ENCODE results near the gene AFMID.
"Not testable (repeated sequence)": the region's sequence is repeated elsewhere in the genome, so short reads cannot be mapped to it uniquely, and the experiment has no call there.

AFMID gene

DNA sequence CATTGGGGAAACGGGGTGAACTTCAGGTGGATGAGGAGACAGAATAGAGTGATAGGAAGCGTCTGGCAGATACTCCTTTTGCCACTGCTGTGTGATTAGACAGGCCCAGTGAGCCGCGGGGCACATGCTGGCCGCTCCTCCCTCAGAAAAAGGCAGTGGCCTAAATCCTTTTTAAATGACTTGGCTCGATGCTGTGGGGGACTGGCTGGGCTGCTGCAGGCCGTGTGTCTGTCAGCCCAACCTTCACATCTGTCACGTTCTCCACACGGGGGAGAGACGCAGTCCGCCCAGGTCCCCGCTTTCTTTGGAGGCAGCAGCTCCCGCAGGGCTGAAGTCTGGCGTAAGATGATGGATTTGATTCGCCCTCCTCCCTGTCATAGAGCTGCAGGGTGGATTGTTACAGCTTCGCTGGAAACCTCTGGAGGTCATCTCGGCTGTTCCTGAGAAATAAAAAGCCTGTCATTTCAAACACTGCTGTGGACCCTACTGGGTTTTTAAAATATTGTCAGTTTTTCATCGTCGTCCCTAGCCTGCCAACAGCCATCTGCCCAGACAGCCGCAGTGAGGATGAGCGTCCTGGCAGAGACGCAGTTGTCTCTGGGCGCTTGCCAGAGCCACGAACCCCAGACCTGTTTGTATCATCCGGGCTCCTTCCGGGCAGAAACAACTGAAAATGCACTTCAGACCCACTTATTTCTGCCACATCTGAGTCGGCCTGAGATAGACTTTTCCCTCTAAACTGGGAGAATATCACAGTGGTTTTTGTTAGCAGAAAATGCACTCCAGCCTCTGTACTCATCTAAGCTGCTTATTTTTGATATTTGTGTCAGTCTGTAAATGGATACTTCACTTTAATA, 37.3 kb downstream of the AFMID start:
- no peak for DNase-seq (ENCODE audit: low spot score)

DNA sequence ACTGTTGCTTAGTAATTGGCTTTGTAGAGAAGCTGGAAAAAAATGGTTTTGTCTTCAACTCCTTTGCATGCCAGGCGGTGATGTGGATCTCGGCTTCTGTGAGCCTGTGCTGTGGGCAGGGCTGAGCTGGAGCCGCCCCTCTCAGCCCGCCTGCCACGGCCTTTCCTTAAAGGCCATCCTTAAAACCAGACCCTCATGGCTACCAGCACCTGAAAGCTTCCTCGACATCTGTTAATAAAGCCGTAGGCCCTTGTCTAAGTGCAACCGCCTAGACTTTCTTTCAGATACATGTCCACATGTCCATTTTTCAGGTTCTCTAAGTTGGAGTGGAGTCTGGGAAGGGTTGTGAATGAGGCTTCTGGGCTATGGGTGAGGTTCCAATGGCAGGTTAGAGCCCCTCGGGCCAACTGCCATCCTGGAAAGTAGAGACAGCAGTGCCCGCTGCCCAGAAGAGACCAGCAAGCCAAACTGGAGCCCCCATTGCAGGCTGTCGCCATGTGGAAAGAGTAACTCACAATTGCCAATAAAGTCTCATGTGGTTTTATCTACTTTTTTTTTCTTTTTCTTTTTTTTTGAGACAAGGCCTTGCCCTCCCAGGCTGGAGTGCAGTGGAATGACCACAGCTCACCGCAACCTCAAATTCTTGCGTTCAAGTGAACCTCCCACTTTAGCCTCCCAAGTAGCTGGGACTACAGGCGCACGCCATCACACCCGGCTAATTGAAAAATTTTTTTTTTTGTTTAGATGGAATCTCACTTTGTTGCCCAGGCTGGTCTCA, 38.1 kb downstream of the AFMID start:
- no peak for DNase-seq (ENCODE audit: low spot score)

DNA sequence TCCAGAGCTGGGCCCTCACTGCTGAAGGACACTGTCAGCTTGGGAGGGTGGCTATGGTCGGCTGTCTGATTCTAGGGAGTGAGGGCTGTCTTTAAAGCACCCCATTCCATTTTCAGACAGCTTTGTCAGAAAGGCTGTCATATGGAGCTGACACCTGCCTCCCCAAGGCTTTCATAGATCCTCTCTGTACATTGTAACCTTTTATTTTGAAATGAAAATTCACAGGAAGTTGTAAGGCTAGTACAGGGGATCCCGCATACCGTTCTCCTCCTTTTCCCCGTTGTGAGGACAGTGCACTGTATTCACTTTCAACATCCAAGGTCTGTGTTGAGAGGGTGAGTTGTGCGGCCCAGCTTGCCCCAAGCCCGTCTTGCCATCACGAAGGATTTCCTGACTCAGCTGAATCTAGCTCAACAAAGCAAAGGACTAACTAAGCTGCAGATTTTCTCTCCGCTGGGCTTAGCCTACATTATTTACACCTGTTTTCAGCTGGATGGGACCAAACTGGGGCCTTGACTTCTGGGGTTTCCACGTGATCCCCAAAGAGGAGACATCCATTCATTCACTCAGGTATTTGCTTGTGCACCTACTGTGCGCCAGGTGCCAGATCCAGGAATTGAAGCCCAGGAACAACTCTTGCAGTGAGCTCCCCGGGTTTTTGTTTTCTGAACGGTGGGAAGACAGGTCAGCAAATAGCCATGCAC, 39.0 kb downstream of the AFMID start:
- no peak for DNase-seq (ENCODE audit: low spot score)

DNA sequence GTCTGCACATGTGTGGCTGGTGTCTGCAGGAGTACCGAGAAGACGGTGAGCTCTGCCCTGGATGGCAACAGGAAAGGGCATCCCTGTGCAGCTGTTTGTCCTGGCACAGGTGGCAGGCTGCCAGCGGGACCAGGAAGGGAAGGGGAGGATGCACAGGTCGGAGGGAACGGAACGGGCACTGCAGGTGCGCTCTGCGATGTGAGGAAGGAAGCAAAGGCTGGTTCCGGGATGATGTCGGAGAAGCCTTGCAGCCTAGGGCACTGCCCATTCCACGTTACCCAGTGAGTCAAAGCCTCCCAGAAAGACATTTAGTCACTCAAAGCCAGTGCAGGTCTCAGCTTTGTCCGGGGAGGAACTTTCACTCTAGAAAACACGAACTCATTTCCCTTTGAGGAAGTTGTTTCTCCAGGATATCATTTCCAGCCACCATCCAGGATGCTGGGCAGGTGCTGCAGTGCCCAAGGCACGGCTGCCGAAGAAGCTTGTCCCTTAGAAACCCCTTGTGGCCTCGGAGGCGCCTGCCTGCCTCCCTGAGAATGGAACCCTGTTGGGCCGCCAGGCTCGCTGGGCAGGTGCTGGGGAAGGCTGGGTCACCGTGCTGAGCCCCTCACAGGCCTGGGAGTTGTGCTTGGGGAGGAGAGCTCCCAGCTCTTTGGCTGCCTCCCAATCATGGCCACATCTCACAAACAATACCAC, 39.7 kb downstream of the AFMID start:
- no peak for DNase-seq (ENCODE audit: low spot score)

DNA sequence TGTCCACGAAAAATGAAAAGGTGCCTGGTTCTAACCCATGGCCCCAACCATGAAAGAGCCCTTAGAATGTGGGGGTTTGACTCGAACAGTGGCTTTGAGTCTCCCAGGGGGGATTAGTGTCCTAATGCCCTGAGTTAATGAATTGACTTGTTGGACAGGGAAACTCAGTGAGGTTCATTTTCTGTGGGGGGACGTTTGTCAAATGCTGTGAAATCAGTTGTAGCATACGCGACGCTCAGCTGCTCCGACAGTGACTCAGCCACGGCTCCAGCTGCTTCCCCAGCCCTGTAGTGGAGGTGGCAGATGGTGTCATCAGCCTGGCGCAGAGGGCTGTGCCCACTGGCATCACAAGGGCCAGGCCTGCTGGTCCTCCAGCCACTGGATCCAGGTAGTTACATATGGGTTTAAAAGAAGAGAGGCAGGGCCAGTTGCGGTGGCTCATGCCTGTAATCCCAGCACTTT, 40.3 kb downstream of the AFMID start:
- DNase-seq (ENCODE audit: low spot score), result no peak

DNA sequence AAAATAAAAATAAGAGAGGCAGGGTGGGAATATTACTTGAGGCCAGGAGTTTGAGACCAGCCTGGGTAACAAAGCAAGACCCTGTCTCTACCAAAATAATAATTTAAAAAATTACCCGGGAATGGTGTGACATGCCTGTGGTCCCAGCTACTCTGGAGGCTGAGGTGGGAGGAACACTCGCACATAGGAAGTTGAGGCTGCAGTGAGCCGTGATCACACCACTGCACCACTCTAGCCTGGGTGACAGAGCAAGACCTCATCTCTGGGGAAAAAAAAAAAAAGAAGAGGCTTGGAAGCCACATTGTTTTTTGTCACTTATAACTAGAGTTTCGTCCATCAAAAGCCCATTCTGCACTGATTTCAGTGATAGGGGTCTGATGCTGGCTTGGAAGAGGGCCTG, 41.0 kb downstream of the AFMID start:
- DNase-seq (ENCODE audit: low spot score), result no peak

DNA sequence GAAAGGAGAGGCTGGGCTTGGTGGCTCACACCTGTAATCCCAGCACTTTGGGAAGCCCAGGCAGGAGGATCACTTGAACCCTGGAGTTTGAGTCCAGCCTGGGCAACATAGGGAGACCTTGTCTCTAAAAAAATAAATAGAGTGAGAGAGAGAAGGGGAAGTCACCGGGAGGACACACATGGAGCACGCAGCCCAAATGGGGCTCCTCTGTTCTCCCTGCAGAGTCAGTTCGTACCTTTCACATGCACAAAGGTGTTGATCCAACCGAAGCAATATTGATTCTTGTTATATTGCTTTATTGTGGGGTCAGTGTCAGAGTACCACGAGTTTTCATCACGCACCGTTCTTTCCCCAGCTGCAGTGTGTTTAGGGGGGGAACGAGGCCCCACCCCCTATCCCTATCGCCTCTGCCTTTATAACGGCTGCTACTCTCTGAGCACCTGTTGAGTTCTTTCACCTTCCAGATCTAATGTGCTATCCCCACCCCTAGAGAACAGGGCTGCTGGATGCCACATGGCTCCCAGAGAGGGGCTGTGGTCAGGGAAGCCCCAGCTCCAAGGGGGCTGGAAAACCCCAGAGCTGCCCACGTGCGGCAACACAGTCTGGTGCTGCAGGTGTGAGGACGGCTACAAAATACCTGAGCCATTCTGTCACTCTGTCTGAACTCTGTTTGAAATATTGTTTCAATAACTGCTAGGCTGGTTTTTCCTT, 43.2 kb downstream of the AFMID start:
- DNase-seq (ENCODE audit: low spot score), result no peak

DNA sequence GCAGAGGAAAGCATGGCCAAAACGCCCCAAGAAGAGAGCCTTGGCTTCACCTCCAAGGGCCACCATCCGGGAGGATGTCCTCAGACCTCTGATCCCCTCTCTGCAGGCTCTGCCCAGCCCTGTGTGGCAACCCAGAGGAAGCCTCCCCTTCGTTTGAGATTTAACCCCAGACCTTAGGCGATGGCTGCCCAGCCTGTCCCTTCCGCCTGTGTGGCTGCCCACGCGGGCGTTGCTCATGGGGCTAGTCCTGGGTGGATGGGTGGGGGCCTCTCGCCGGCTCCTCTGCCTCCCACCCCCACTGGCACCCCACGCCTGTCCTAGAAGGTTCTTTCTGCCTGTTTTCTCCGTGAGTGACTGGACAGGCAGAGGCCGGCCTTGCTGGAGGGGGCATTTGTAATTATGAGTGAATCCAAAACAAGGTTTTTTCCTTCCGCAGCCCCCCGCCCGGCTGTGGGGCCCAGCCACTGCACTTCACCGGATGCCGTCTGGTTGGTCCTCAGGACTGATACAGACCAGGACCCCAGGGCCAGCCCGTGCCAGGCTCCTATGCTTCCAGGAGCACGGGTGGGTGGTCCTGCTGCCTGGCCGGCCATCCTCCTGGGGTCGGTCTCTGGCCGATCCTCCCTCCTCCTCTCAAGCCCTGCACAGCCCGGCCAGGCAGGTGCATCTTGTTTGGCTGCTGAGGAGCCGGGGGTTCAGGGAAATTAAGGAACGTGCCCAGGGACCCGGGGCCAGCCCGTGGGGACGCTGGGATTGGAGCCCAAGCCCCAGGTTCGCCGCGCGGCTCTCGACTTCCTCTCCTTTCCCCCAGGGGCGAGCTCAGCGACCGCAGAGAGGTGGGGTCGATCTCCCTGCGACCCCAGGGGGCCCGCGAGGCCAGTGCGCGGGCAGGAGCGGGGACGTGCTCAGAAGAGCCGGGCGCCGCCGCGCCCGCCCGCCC, 44.1 kb downstream of the AFMID start, which contains the start of gene TMEM235:
Gene TMEM235, plus strand, starts transcription at position 636 of the 940 bp plus-strand sequence. CDS start 393 bp downstream, outside the sequence.
- DNase-seq (ENCODE audit: low spot score), result no peak

DNA sequence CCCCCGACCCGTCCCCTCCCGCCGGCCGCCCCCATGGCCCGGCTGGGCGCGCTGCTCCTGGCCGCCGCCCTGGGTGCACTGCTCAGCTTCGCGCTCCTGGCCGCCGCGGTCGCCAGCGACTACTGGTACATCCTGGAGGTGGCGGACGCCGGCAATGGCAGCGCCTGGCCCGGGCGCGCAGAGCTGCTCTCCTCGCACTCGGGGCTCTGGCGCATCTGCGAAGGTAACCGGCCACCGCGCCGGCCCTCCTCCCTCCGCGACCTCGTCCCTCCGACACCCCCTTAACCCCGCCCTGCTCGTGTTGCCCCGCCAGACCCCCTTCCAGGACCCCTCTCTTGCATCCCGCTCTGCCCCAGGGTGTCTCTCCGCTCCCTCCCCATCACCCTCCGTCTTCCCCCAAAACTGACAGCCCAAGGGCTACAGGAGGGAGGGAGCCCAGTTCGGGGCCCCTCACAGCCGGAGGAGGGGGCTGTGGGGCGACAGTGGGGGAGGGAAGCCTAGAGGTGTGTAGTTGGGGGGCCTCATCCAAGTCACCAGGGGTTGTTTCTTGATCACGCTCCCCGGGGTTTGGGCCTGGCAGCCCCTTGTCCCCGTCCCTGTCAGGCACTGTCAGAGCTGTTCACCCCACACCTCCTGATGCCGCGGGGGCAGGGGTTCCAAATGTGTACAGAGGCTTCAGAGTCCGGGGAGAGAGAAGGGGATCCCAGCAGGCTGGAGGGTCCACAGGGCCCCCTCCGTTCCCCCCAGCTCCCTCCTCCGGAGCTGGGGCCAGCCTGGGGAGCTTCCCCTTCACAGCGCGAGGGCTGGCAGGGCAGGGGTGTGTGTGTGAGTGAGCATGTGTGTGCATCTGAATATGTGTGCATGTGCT, 45.1 kb downstream of the AFMID start:
- no peak for DNase-seq (ENCODE audit: low spot score)

DNA sequence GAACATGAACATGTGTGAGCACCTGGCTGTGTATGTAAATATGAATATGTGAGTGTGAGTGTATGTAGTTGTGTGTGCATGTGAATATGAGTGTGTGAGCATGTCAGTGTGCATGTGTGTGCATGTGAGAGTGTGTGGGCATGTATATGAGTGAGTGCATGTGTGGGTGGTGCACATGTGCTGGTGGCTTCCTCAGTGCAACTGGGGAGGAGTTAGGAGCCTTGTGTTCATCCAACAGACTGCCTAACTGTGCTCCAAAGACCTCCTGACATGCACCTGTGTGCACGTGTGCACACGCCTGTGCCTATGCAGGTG, 45.7 kb downstream of the AFMID start:
- DNase-seq (ENCODE audit: low spot score), result no peak

DNA sequence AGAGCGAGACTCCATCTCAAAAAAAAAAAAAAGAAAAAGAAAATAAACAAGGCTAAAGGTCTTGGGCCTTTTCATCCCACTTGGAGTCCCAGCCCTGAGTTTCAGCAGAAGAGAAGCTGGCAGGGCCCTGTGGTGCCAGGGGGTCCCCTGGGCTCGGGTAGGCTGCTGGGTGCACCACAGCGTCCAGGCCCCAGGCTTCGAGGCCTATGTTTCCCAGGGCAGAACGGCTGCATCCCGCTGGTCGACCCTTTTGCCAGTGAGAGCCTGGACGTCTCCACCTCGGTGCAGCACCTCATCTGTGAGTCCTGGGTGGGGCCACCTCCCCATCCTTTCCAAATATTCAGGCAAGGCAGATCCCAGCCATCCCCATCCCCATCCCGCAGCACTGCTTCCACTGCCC, 46.5 kb downstream of the AFMID start:
- DNase-seq (ENCODE audit: low spot score), result no peak

DNA sequence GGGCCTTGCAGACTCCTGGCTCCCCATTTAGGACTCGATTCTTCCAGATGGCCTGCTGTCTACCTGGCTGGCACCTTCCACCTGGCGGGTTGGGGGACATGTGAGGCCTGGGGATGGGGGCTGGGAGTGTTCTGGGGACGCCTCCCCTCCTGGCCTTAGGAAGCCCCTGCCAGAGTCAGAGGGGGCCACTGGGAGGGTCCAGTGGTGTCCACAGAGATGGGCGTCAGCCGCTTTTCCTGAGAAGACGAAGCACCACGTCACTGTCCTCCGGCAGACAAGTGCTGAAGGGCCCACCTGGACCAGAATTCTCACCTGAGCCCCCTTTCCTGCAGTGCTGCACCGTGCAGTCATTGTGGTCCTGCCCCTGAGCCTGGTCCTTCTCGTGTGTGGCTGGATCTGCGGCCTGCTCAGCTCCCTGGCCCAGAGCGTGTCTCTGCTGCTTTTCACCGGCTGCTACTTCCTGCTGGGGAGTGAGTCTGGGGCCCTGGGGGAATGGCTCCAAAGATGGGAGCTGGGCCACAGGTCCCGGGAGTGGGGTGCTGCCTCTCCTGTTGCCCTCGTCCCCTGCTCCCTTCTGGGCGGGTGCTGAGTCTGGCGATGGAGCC, 47.2 kb downstream of the AFMID start:
- no peak for DNase-seq (ENCODE audit: low spot score)

DNA sequence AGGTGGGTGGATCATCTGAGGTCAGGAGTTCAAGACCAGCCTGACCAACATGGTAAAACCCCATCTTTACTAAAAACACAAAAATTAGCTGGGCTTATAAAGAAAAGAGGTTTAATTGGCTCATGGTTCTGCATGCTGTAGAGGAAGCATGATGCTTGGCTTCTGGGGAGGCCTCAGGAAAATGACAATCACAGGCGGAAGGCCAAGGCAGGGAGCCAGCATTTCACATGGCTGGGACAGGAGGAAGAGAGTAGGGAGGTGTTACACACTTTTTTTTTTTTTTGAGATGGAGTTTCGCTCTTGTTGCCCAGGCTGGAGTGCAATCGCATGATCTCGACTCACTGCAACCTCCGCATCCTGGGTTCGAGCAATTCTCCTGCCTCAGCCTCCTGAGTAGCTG, 47.9 kb downstream of the AFMID start:
- not testable (repeated sequence) for DNase-seq (ENCODE audit: low spot score)

DNA sequence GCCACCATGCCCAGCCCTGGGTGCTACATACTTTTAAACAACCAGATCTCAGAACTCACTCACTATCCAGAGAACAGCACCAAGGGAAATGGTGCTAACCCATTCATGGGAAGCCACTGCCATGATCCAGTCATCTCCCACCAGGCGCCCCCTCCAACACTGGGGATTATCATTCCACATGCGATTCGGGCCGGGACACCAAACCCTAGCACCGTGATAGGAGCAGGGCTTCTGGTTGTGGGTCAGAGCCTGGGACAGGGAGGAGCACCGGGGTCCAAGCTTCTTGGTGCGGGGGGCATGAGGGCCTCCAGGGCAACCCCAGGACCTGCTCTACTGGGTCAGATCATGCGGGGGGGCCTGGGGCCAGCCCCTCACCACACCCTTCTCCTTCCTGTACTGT, 48.7 kb downstream of the AFMID start:
- no peak for DNase-seq (ENCODE audit: low spot score)

DNA sequence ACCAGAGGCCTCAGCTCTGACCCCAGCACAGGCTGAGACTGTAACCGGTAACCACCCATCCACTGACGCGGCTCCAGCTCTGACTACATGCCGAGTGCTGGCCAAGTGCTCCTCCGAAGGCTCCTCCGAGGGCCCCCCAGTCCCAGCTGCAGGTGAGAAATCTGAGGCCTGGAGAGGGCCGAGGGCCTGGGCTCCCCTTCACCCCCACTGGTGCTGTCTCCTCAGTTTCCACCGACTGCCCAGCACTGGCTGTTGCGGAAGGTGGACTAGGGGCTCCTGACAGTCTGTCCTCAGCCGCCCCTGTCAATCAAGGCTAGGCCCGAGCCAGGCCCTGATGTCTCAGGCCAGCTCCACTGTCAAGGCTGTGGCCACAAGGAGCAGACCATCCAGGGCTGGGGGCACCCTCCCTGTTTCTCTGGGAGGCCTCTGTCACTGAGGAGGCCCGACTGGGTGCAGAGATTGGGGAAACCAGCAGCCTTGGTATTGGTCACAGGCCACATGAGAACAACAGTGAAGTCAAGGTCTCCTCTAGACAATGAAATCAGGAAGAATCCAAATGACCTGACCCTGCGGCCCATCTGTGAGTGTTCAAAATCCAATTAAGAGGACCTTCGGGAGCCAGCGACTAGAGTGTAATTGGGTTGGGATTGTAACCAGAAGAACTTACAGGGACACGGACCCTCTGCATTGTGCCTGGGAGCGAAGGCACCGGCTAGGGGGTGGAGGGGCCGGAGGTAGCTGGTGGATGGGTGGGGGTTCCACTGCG, 49.4 kb downstream of the AFMID start:
- no peak for DNase-seq (ENCODE audit: low spot score)

DNA sequence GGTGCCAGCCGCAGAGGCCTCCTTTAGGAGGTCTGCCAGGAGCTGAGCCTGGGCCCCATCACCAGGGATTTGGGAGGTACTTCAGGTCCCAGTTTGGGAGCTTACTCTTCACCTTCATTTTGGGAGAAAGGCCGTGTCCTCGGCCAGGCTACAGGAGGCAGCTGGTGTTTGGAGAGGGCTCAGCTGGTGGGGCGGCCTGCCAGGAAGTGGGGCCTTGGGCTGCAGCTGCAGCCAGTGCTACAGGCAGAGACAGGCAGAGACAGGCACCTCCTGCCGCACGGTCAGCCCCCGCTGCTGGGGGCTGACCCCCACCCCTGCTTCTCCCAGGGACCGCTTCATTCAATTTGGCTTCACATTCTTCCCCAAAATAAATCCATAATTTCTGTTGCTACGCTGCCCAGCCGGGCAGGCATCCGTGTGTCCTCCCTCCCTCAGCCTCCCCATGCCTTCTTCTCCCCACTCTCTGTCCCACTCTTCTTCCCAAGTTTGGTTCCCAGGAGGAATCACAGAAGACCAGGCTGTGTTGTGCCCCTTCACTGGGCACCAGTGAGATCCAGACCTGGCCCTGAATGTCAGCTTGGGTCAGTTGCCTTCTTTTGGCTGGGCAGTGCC, 50.3 kb downstream of the AFMID start:
- no peak for DNase-seq (ENCODE audit: low spot score)

DNA sequence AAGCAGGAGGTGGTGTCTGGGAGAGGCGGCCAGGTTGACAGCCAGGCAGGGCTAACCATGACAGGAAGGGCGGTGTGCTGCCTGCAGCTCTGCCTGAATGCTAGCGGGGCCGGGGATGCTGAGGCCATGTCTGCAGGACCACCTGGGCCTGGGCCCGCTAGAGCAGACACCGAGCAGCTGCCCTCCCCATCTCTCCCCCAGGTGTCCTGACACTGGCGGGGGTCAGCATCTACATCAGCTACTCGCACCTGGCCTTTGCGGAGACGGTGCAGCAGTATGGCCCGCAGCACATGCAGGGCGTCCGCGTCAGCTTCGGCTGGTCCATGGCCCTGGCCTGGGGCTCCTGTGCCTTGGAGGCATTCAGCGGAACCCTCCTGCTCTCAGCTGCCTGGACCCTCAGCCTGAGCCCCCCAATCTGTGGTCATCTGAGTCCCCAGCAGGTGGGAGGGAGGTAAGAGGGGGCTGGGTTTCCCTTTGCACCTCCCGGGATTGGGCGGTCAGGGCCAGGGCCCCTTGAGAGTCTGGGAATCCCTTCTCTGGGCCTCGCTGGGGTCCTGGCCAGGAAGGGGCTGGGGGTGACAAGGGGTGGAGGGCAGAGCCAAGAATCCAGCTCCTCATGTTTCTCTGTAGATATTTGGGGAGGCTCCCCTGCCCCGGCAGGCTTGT, 51.8 kb downstream of the AFMID start:
- DNase-seq (ENCODE audit: low spot score), result no peak
